LNCAP (cell line): ENCODE data around the gene PAX3.

Source experiments
- TF ChIP-seq, protein P1 (sequence below): fragments of 450-650 bp; IDR thresholded peaks from 2 replicates; pipeline ENCODE4 v1.5.1; 2017; ENCODE audit warnings: mild to moderate bottlenecking

PAX3 gene

DNA sequence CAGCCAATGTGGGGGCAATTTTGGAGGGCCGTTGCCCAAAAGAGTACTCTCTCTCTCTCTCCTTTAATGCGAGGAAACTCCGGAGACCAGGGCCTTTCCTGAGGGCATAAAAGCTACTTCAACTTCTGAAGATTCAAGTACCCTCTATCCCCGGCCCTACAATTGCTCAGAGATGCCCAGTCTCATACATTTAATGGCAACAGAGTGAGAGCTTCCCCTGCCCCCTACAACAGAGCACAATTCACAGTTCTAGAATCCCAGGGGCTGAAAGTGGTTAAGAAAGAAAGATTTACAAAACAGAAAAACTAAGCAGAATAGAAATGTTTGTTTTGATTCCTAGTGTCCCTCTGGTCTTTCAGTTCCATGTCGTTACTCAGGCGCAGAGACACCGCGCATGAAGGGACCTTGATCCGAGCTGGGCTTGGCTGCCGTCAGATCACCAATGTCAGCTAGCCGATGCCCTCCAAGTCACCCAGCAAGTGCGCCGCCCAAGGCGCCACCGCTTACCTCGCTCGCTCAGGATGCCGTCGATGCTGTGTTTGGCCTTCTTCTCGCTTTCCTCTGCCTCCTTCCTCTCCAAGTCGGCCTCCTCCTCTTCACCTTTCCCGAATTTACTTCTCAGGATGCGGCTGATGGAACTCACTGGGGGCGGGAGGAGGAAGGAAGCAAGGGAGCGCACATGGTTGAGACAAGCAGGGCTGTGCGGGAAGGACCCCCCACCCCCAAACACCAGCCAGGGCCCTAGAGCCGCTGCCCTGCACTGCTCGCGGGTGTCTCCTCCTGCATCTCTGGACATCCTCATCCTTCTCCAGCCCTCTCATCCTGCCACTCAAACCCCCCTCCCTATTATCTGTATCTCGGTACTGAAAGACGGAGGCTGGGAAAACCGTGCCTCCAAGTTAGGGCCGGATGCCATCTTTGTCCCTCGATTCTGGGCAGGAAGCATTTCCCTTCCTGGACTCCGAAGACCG lies 4.9 kb downstream of the PAX3 start:
- TF ChIP-seq, protein P1, sequence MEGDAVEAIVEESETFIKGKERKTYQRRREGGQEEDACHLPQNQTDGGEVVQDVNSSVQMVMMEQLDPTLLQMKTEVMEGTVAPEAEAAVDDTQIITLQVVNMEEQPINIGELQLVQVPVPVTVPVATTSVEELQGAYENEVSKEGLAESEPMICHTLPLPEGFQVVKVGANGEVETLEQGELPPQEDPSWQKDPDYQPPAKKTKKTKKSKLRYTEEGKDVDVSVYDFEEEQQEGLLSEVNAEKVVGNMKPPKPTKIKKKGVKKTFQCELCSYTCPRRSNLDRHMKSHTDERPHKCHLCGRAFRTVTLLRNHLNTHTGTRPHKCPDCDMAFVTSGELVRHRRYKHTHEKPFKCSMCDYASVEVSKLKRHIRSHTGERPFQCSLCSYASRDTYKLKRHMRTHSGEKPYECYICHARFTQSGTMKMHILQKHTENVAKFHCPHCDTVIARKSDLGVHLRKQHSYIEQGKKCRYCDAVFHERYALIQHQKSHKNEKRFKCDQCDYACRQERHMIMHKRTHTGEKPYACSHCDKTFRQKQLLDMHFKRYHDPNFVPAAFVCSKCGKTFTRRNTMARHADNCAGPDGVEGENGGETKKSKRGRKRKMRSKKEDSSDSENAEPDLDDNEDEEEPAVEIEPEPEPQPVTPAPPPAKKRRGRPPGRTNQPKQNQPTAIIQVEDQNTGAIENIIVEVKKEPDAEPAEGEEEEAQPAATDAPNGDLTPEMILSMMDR, result no peak

DNA sequence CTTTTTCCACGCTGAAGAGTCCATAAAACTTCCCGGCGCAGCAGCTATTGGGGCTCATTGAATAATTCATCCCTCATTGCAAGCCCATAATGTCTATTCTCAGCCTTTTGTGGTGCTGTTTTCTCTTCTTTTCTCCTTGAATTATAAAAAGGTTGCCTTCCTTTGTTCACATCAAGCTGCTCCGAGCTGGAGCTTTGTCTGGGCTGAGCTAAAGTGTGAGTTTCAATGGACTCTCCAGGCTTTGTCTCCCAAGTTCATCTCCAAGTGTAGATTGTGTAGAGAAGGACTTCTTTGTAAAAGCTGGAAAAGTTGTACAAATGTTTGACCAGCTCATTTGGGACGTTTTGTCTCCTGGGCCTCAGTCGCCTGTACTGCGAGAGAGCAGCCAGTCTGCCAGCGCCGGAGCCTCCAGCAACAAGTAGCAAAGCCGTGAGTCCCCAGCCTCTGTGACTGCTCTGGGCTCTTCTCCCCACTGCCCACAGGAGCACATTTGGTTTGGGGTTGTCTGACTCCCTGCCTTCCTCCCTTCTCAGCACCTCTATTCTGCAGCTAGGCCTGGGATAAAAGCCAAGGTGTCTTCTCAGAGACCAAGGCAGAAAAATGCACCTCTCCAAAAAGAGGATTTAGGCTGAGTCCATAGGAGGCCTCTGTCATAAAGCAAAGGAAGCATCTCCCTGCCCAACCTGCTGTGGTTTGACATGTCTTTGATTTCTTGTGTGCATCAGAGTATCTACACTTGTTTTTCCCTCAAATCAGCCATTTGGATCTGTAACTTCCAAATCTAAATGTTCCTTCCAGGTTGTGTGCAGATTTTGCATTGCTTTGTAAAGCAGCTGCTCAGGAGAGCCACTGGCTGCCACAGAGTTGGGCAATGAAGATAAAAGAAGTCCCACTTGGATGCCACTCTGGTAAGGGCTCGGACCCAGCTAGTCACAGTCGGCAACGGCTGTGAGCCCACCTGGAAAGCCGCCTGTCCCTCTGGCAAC lies 6.4 kb downstream of the PAX3 start:
- TF ChIP-seq, protein P1, result no peak

DNA sequence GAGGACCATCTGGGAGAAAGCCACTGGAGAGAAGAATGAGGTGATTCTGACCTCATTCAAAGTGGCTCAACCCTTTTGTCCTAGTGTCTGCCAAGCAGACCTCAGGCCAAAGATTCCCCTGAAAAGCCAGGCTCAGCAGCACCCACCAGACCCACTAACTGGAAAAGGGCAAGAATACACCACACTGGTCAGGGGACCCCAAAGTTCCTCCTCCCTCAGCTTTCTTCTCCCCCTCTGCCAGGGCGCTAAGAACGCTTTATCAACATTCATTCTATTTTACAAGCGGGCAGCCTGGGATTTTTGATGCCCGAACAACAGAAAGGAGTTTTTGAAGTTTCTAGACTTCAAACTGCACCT lies 7.3 kb downstream of the PAX3 start:
- TF ChIP-seq, protein P1, result no peak

DNA sequence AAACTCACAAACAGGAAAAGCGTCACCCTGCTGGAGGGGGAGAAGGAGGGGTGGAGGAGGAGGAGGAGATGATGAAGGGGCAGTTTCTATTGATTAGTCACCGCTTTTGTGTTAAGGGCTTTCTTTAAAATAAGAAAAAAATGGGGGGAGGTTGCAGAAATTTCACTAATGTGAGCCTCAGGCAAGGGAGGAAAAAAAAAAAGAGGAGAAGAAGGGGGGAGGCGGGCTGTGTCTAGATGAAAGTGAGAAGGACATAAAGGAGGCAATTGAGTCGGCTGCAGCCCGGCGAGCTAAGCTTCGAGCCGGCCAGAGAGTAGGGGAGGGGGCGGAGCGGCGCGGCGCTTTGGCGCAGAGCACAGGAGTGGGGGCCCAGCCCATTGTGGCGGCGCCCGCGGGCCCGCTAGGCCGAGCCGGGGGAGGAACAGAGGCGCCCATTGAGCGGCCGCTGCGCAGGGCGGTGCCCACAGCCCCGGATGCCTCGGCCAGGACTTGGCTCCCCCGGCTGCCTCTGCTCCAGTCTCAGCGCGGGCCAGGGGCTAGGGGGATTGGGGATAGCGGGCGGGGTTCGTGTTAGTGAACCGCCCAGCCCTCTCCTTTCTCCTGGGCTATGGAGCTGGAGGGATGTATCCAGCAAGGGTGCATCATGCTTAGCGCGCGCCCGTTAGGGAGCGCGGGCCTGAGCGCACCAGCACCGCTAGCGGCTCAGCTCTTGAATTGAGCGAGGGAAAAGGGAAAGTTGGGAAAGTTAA lies 7.9 kb downstream of the PAX3 start:
- TF ChIP-seq, protein P1, result no peak

DNA sequence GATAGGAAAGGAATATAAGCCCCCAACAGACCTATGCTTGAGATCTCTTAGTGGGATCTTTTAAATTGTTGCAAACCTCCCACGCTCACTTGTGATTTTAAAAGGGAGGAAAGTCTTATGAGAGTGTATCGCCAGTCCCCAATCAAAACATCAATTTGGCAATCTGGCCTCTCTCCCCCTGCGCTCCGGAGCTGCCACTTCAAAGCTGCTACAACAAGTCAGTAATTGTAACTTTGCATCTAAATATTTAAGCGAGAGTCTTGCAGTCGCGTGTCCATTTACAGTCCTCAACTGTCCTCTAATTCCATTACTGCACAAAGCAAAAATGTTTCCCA lies 8.4 kb downstream of the PAX3 start:
- TF ChIP-seq, protein P1, result no peak

DNA sequence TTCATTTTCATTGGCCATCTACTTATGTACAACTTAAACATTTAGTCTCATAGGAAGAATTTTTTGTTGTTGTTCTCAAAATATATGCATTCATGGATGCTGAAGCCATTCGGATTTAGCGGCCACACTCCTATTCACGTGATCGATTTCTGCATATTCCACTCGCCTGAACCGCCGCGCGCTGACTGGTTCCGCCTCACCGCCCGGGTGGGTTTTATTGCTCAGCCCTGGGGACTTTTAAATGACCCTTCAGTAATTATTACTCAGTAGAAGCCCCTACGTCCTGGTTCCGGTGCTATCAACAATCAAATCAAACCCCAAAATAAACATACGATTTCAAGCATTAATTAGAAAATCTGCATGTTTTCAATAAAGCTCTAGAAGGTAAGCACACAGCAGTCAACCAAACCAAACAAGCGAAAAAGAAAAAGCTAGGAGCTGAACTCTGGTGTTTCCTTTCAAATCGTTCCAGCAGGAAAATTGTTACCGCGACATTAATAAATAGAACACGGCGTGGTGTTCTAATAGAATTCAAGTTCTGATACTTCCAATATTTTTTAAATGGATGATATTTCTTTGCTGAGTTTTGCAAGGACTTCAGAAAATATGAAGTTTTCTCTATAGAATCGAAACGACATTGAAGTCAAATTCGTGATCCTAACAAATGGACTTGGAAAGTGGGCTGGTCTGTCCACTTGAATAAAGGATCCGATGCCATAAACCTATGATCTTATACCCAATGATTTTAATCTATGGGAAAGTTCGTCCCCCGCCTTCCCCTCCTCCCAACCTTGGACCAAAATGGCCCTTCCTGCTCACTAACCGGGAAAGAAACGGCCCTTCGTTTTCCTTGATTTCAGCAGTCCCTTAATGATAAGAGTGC lies 9.3 kb downstream of the PAX3 start:
- TF ChIP-seq, protein P1, result no peak
